Pons (tissue), 1 donor: ENCODE data around the gene KLF5.
"Not testable (repeated sequence)": the region's sequence is repeated elsewhere in the genome, so short reads cannot be mapped to it uniquely, and the experiment has no call there.

Source experiments
- DNase-seq: peaks from one replicate; pipeline ENCODE4 v3.0.0-alpha.2; 2016; ENCODE audit warnings: low spot score

Gene KLF5

GRCh38 chr13:73088332-73088935, 29.6 kb downstream of the KLF5 start:
- no peak for DNase-seq

- no peak for DNase-seq
These were observed 30.4 kb downstream of the KLF5 start for GRCh38 chr13:73089213-73089612.

- no peak for DNase-seq
These were observed 31.5 kb downstream of the KLF5 start for GRCh38 chr13:73090116-73090822.

GRCh38 chr13:73090823-73091187, 32.0 kb downstream of the KLF5 start:
- DNase-seq, result no peak

GRCh38 chr13:73092829-73093228, 34.0 kb downstream of the KLF5 start:
- DNase-seq, result no peak

GRCh38 chr13:73096173-73096572, 37.4 kb downstream of the KLF5 start:
- no peak for DNase-seq

GRCh38 chr13:73096638-73097037, 37.8 kb downstream of the KLF5 start:
- no peak for DNase-seq

GRCh38 chr13:73100781-73101180, 42.0 kb downstream of the KLF5 start:
- not testable (repeated sequence) for DNase-seq

GRCh38 chr13:73101351-73102007, 42.7 kb downstream of the KLF5 start:
- no peak for DNase-seq

GRCh38 chr13:73103238-73103637, 44.4 kb downstream of the KLF5 start:
- DNase-seq, result no peak

GRCh38 chr13:73106513-73107178, 47.8 kb downstream of the KLF5 start:
- DNase-seq, result no peak

- DNase-seq, result no peak
These were observed 48.7 kb downstream of the KLF5 start for GRCh38 chr13:73107481-73107880.

GRCh38 chr13:73107970-73108369, 49.2 kb downstream of the KLF5 start:
- DNase-seq, result no peak

- no peak for DNase-seq
These were observed 50.6 kb downstream of the KLF5 start for GRCh38 chr13:73109288-73109899.

- DNase-seq, result no peak
These were observed 51.2 kb downstream of the KLF5 start for GRCh38 chr13:73109969-73110368.

- DNase-seq, result no peak
These were observed 52.0 kb downstream of the KLF5 start for GRCh38 chr13:73110814-73111213.

- DNase-seq, result no peak
These were observed 52.5 kb downstream of the KLF5 start for GRCh38 chr13:73111331-73111730.

GRCh38 chr13:73119612-73120011, 60.8 kb downstream of the KLF5 start:
- DNase-seq, result no peak
